ENCODE data around the gene NMBR.
"Not testable (repeated sequence)": the region's sequence is repeated elsewhere in the genome, so short reads cannot be mapped to it uniquely, and the experiment has no call there.

The NMBR gene

GRCh38 chr6:142153196-142153595 lies 6.3 kb upstream of the NMBR start:
- DNase-seq: no peak

DNA sequence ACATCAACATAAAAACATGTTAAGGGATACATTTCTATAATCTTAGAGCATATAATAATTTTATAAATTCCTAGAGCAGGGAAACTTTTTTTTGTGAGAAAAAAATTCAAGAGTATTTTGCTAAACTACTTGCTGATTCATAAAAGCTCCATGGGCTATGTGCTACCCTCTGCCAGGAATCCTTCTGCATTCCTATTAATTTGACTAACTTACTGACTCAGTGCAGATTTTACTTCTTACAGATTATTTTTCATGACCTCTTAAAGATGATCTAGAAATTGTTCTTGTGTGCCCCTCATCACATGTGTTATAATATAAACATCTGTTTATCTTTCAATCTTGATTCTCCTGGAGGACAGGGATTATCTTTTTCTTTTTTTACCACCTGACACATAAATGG lies 5.8 kb upstream of the NMBR start:
- no peak for DNase-seq

- DNase-seq: not testable (repeated sequence)
Observed at GRCh38 chr6:142141531-142141930, 5.4 kb downstream of the NMBR start.

- DNase-seq: no peak
Observed at GRCh38 chr6:142138876-142139275, 8.0 kb downstream of the NMBR start.

- DNase-seq: no peak
Observed at GRCh38 chr6:142132625-142133024, 14.3 kb downstream of the NMBR start, which contains the start of gene GJE1. GJE1 (plus strand) TSS chr6:142132925; CDS start chr6:142133159, 234 bp downstream.

- no peak for DNase-seq
Observed at GRCh38 chr6:142130814-142131213, 16.1 kb downstream of the NMBR start.

GRCh38 chr6:142121342-142121741 lies 25.6 kb downstream of the NMBR start:
- DNase-seq: no peak

DNA sequence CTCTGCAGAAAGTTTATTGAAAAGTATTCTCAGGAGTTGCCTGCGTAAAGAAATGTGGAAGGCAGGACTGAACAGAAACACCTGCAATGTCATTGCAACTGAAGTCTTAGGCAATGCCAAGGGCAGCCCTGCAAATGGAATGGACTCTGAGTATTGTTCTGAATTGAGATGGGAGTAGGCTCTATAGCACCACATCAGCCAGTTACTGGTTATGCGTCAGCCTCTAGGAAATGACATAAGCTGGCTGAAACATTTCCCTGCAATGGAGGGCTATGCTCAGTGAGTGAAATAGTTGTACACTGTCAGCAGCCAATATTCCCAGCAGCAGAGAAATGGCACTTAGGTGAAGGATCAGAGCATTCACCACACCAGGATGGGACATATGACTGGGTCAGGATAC lies 28.0 kb downstream of the NMBR start:
- DNase-seq: no peak

GRCh38 chr6:142118328-142118727 lies 28.6 kb downstream of the NMBR start:
- DNase-seq: no peak

DNA sequence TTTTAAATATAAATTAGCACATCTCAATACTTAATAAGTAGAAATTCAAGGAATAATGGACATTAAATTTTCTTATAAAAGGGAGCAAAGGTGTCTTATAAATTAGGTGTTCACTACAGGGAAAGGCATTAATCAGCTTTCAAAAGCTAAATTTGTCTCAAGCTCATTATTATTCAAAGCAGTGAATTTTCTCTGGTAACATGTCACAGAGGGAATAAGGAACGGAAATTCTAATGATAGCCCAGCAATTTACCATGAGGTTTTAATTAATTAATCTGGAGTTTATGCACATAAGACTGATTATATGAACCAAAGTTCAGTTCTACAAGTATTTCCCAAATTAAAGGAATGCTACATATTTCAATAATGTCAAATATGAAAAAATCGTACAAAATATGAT lies 29.6 kb downstream of the NMBR start:
- DNase-seq: no peak

GRCh38 chr6:142112451-142113061 lies 34.4 kb downstream of the NMBR start:
- no peak for DNase-seq

GRCh38 chr6:142110820-142111219 lies 36.1 kb downstream of the NMBR start:
- DNase-seq: not testable (repeated sequence)

DNA sequence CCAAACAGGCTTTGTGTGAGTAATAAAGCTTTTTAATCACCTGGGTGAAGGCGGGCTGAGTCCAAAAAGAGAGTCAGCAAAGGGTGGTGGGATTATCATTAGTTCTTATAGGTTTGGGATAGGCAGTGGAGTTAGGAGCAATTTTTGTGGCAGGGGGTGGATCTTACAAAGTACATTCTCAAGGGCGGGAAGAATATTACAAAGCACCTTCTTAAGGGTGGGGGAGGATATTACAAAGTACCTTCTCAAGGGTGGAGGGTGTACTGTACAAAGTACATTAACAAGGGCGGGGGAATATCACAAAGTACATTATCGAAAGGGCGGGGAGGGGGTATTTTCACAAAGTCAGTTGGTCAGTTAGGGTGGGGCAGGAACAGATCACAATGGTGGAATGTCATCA lies 42.1 kb downstream of the NMBR start:
- DNase-seq: not testable (repeated sequence)

DNA sequence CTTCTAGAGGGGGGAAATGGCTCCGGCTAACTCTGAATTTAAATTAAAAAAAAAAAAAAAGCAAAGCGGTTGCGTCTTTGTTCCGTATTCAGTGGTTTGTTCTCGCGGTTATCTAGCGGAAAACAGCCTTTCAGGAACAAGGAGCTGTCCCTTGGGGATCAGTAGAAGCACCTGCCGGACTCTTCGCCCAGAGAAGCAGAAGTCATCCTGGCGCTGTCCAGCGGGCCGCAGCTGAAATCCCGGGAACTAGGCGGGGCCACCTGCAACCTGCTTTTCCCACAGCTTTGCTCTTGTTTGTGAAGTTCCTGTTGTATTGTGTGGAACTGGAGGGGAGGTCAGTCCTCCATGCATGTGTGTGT lies 58.1 kb downstream of the NMBR start:
- no peak for DNase-seq

DNA sequence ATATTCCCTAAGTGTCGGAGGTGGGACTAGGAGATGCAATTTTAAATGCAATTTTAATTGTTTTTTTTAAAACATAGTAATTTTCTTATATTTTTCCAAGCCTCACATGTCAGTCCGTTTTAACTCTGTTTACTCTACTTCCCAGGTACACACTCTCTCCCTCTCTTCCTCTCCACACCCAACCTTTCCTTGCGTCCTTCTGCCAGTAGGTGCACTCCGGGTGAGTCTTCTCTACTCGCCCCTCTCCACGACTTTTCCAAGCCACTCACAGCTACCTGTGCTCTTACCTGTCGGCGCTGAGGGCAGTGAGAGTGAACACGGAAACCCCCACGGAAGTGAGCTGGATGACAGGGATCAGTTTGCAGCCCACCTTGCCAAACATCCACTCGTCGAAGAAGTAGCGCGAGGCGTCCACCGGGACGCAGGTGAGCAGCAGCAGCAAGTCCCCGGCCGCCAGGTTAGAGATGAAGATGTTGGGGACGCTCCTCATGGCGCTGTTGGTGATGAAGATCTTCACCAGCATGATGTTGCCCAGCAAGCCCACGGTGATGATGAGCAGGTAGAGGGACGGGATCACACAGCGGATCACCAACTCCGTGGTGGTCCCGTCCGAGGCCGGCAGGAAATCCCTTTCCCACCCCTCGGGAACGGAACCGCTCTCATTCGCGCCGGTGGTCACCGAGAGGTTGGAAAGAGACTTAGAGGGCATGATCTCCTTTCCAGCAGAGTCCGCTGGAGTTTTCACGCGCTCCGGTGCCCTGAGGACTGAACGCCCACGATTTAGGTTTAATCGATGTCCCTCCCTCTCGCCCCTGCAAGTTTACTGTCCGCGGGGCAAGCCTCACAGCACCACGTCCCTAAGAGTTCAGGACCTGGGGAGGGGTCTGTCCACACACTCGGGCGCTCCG lies 58.7 kb downstream of the NMBR start:
- no peak for DNase-seq

DNA sequence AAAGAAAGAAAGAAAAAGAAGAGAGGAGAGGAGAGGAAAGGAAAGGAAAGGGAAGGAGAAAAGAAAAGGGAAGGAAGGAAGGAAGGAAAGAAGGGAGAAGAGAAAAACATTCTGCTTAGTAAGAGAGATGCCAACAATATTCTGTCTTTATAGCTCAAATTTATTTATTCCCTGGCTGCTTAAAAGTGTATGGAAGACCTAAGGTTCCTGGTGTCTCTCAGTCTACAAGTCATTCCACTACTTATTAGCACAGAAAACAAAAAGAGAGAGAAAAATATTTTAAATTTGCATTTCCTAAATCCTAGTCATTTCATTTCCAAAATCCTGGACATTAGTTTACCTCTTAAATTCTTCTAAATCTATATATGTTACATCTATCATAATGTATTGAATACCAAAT lies 67.8 kb downstream of the NMBR start:
- no peak for DNase-seq

DNA sequence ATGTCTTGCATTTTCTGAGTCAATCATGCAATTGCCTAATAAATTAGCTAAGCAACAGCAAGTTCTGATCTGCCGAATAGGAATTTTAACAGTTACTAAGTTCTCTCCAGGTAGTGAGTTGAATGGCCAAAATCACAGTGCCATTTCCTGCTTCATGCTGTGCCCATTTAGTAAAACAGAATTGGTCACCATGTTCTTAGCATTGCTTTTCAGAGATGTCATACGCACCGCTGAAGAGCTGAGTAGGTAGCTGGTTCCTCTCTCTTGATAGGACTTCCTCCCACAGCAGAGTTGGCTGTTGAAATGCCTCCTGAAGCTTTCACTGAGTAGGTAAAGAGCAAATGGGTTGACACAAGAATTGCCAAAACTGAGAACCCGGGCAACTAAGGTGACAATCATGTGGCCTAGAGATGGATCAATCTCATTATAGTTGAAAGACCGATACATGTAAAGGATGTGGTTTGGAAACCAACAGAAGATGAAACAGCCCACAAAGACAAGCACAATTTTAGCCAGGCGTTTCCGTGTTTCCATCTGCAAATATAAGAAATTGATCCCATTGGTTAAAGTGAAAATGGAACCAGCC lies 71.3 kb downstream of the NMBR start:
- DNase-seq: no peak

- DNase-seq: no peak
Observed at GRCh38 chr6:142074516-142074915, 72.4 kb downstream of the NMBR start.

GRCh38 chr6:142071981-142072380 lies 74.9 kb downstream of the NMBR start:
- DNase-seq: no peak

DNA sequence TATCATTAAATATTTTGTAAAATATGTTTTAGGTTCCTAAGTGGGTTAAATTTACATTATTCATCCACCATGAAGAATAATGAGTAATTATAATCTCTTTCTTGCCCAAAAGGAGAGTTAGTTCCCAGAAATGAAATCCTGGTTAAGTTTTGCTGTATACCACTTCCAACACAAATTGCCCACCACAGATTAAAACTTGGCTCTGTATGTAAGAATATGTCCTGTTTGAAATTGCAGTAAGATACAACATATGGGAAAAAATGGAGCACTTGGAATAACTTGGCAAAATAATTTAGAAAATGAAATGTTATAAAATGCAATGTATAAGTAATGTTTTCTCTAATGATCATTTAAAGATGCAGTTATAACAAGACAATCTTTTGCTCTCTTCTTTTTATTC lies 78.5 kb downstream of the NMBR start:
- no peak for DNase-seq

DNA sequence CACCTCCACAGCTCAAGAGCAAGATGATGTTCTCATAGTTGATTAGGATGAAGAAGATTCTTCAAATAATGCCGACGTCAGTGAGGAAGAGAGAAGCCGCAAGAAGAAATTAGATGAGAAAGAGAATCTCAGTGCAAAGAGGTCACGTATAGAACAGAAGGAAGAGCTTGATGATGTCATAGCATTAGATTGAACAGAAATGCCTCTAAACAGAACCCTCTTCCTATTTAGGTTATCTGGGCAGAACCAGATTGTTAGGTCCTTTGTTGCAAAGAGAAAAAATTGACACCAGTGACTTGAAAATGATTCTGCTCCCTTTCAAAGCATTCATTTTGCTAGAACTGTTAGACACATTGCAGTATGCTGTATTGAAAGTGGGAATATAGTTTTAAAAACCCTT lies 84.1 kb downstream of the NMBR start:
- DNase-seq: not testable (repeated sequence)

- DNase-seq: no peak
Observed at GRCh38 chr6:142058551-142059290, 88.2 kb downstream of the NMBR start.

- no peak for DNase-seq
Observed at GRCh38 chr6:142055219-142055618, 91.7 kb downstream of the NMBR start.
